GM23338 (cell line): ENCODE results near the gene TAGAP. TPM values are rescaled to one million over a fixed set of nuclear protein-coding genes. Genes with fewer than 3 reads are reported as not detected.

ENCODE experiments used
- ATAC-seq: fragments of 200-7000 bp; cut with Tn5 transposase; 3 replicates; pipeline ENCODE4 v1.9.1; 2020
- DNase-seq: peaks from one replicate; pipeline ENCODE4 v3.0.0-alpha.2; 2015; ENCODE audit warnings: low spot score
- H2AFZ ChIP-seq: fragments of 200-600 bp; sonication (generic); 2 replicates; pipeline ENCODE4 v1.8.0; 2016; ENCODE audit warnings: antibody characterized with exemption, mild to moderate bottlenecking, moderate library complexity
- H3F3A ChIP-seq: fragments of 200-600 bp; sonication (generic); replicated peaks from 2 replicates; pipeline ENCODE4 v1.8.0; 2017; ENCODE audit warnings: antibody characterized with exemption, mixed run types, low read depth
- H3K27ac ChIP-seq: fragments of 200-600 bp; sonication (generic); 2 replicates; pipeline ENCODE4 v1.6.1; 2016; ENCODE audit warnings: low read depth
- H3K27me3 ChIP-seq: fragments of 200-600 bp; sonication (generic); 2 replicates; pipeline ENCODE4 v1.8.0; 2016; ENCODE audit warnings: mild to moderate bottlenecking, mixed run types, moderate library complexity; ENCODE audit not compliant: insufficient read depth
- H3K36me3 ChIP-seq: fragments of 200-600 bp; sonication (generic); 2 replicates; pipeline ENCODE4 v1.8.0; 2016; ENCODE audit warnings: mild to moderate bottlenecking; ENCODE audit not compliant: insufficient read depth
- H3K4me1 ChIP-seq: fragments of 200-600 bp; sonication (generic); 2 replicates; pipeline ENCODE4 v1.8.0; 2016; ENCODE audit warnings: mild to moderate bottlenecking, moderate library complexity; ENCODE audit not compliant: insufficient read depth
- H3K4me2 ChIP-seq: fragments of 200-600 bp; sonication (generic); 2 replicates; pipeline ENCODE4 v1.7.1; 2017; ENCODE audit warnings: mixed run types
- H3K4me3 ChIP-seq: fragments of 200-600 bp; sonication (generic); 2 replicates; pipeline ENCODE4 v1.6.1; 2016; ENCODE audit warnings: mixed run types
- H3K79me2 ChIP-seq: fragments of 200-600 bp; sonication (generic); replicated peaks from 2 replicates; pipeline ENCODE4 v1.8.0; 2017; ENCODE audit warnings: mild to moderate bottlenecking; ENCODE audit not compliant: insufficient read depth
- H3K9me2 ChIP-seq: fragments of 200-600 bp; sonication (generic); 2 replicates; pipeline ENCODE4 v1.8.0; 2017; ENCODE audit not compliant: insufficient read depth
- H4K20me1 ChIP-seq: fragments of 200-600 bp; sonication (generic); replicated peaks from 2 replicates; pipeline ENCODE4 v1.8.0; 2017; ENCODE audit warnings: mild to moderate bottlenecking; ENCODE audit not compliant: insufficient read depth
- H3K27ac Mint-ChIP-seq: 2 replicates; pipeline ENCODE4 v1.8.0; 2020; ENCODE audit warnings: inconsistent platforms, mild to moderate bottlenecking, moderate library complexity, mixed read lengths
- H3K27me3 Mint-ChIP-seq: 3 replicates; pipeline ENCODE4 v1.8.0; 2022; ENCODE audit warnings: low read depth, mild to moderate bottlenecking, moderate library complexity, mixed read lengths, inconsistent platforms; ENCODE audit not compliant: insufficient read depth, poor library complexity
- H3K36me3 Mint-ChIP-seq: 3 replicates; pipeline ENCODE4 v1.8.0; 2021; ENCODE audit warnings: low read depth, mild to moderate bottlenecking, inconsistent platforms, moderate library complexity, mixed read lengths
- H3K4me1 Mint-ChIP-seq: 3 replicates; pipeline ENCODE4 v1.8.0; 2020; ENCODE audit warnings: mild to moderate bottlenecking, inconsistent platforms, mixed read lengths
- H3K4me3 Mint-ChIP-seq: 3 replicates; pipeline ENCODE4 v1.8.0; 2021; ENCODE audit warnings: moderate library complexity, mild to moderate bottlenecking, inconsistent platforms, mixed read lengths
- H3K9me3 Mint-ChIP-seq: 3 replicates; pipeline ENCODE4 v1.8.0; 2020; ENCODE audit warnings: moderate library complexity, mild to moderate bottlenecking, inconsistent platforms, mixed read lengths
- EZH2 ChIP-seq: fragments of 200-600 bp; sonication (generic); IDR thresholded peaks from one replicate; pipeline ENCODE4 v1.8.0; 2017; ENCODE audit warnings: antibody characterized with exemption, mild to moderate bottlenecking, low read depth; ENCODE audit not compliant: unreplicated experiment
- EZH2phosphoT487 ChIP-seq: fragments of 200-600 bp; sonication (generic); IDR thresholded peaks from one replicate; pipeline ENCODE4 v1.8.1; 2018; ENCODE audit warnings: antibody characterized with exemption; ENCODE audit not compliant: unreplicated experiment
- JUNB ChIP-seq: IDR thresholded peaks from one replicate; pipeline ENCODE4 v1.6.1; 2016; ENCODE audit warnings: antibody characterized with exemption; ENCODE audit not compliant: unreplicated experiment
- ZNF331 ChIP-seq: fragments of 250-450 bp; sonication (Bioruptor Pico); IDR thresholded peaks from 2 replicates; pipeline ENCODE4 v1.5.0; 2020; ENCODE audit warnings: low read depth, mild to moderate bottlenecking, moderate library complexity
- polyA plus RNA-seq: library from polyadenylated mRNA; unstranded; fragments of >200 nt; fragmentation: Nextera tagmentation; extraction: Ambion mirVana; gene quantifications from 2 replicates; pipeline ENCODE4 v1.2.1, GENCODE V29; 2016
- total RNA-seq: library from RNA; depleted of rRNA; stranded (reverse); fragments of >200 nt; shearing (Covaris generic); gene quantifications from 2 replicates; pipeline ENCODE4 v1.2.3, GENCODE V29; 2014
- TF ChIP-seq, protein P1 (sequence below): fragments of 250-450 bp; sonication (Bioruptor Pico); IDR thresholded peaks from 2 replicates; pipeline ENCODE4 v1.5.0; 2020; ENCODE audit warnings: mild to moderate bottlenecking, moderate library complexity

Gene TAGAP
- total and polyA plus RNA-seq, 2 experiments from 2014 or later, result not detected

DNA sequence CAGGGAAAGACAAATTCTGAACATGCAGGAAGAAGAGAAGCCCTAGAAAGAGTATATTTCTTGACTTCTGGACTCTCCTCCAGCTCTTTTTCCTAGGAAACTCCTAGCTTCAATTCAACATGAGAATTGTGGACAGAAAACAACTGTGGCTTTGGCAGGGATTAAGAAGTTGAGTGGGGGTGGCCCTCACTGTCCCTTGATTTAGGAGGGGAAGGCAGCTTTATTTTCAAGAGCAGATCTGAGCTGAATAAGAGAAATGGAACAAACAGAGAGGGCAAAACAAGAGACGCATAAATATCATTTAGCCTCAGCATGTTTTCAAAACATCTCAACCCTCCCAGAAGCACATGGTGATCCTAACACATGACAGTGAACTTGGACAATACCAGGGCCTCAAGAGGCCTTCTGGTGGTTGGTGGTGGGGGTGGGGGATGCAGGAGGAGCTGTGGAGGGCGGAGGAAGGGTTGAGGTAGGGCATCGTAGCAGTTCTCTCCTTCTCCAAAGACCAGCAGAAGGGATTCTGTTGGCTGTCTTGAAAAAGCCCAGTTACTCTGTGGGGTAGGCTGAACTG, 21.1 kb upstream of the TAGAP start (continued):
- no peak for TF ChIP-seq EZH2
- TF ChIP-seq, protein P1, sequence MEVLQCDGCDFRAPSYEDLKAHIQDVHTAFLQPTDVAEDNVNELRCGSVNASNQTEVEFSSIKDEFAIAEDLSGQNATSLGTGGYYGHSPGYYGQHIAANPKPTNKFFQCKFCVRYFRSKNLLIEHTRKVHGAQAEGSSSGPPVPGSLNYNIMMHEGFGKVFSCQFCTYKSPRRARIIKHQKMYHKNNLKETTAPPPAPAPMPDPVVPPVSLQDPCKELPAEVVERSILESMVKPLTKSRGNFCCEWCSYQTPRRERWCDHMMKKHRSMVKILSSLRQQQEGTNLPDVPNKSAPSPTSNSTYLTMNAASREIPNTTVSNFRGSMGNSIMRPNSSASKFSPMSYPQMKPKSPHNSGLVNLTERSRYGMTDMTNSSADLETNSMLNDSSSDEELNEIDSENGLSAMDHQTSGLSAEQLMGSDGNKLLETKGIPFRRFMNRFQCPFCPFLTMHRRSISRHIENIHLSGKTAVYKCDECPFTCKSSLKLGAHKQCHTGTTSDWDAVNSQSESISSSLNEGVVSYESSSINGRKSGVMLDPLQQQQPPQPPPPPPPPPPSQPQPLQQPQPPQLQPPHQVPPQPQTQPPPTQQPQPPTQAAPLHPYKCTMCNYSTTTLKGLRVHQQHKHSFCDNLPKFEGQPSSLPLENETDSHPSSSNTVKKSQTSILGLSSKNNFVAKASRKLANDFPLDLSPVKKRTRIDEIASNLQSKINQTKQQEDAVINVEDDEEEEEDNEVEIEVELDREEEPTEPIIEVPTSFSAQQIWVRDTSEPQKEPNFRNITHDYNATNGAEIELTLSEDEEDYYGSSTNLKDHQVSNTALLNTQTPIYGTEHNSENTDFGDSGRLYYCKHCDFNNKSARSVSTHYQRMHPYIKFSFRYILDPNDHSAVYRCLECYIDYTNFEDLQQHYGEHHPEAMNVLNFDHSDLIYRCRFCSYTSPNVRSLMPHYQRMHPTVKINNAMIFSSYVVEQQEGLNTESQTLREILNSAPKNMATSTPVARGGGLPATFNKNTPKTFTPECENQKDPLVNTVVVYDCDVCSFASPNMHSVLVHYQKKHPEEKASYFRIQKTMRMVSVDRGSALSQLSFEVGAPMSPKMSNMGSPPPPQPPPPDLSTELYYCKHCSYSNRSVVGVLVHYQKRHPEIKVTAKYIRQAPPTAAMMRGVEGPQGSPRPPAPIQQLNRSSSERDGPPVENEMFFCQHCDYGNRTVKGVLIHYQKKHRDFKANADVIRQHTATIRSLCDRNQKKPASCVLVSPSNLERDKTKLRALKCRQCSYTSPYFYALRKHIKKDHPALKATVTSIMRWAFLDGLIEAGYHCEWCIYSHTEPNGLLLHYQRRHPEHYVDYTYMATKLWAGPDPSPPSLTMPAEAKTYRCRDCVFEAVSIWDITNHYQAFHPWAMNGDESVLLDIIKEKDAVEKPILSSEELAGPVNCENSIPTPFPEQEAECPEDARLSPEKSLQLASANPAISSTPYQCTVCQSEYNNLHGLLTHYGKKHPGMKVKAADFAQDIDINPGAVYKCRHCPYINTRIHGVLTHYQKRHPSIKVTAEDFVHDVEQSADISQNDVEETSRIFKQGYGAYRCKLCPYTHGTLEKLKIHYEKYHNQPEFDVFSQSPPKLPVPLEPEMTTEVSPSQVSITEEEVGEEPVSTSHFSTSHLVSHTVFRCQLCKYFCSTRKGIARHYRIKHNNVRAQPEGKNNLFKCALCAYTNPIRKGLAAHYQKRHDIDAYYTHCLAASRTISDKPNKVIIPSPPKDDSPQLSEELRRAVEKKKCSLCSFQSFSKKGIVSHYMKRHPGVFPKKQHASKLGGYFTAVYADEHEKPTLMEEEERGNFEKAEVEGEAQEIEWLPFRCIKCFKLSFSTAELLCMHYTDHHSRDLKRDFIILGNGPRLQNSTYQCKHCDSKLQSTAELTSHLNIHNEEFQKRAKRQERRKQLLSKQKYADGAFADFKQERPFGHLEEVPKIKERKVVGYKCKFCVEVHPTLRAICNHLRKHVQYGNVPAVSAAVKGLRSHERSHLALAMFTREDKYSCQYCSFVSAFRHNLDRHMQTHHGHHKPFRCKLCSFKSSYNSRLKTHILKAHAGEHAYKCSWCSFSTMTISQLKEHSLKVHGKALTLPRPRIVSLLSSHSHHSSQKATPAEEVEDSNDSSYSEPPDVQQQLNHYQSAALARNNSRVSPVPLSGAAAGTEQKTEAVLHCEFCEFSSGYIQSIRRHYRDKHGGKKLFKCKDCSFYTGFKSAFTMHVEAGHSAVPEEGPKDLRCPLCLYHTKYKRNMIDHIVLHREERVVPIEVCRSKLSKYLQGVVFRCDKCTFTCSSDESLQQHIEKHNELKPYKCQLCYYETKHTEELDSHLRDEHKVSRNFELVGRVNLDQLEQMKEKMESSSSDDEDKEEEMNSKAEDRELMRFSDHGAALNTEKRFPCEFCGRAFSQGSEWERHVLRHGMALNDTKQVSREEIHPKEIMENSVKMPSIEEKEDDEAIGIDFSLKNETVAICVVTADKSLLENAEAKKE (CRISPR knock-in tag), result no peak

DNA sequence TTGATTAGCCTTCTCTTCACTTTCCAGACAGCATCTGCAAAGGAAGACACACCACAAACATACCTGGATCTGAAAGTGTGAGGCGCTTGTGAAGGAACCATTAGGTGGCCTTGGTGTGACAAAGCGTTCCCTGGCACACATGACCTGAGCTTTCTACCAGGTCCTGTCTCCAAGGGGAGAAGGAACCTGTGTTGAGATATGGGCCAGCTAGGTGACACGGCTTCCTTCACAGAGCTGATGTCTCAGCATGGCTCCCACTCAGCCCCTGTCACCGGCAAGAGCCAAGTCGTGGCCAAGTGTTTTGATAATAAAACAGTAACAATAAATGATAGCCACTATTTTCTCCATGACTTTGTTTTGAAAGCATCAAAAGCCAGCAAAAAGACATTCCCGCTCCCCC, 20.3 kb upstream of the TAGAP start:
- peaks cover 11% of the 10 kb centered on the region for H3K4me1 ChIP-seq
- no peaks in the 10 kb centered on the region for H3K36me3 Mint-ChIP-seq
- H4K20me1 ChIP-seq, result no peaks in the 10 kb centered on the region
- H3F3A ChIP-seq, result 0 out of 2 replicates have a peak, but pooled peaks cover 3% of the 10 kb centered on the region
- H3K4me1 Mint-ChIP-seq, result peaks cover 15% of the 10 kb centered on the region
- DNase-seq (no peak), ATAC-seq (no peak)
- no peaks in the 10 kb centered on the region; the same call in 1 of the 2 replicates for H3K36me3 ChIP-seq
- no peak overlapping the region for H3K4me2 ChIP-seq
- H3K27ac ChIP-seq, result no peak overlapping the region
- H3K4me3 Mint-ChIP-seq, result no peak overlapping the region
- no peaks in the 10 kb centered on the region for H3K9me3 Mint-ChIP-seq
- no peak overlapping the region for H3K4me3 ChIP-seq
- peaks cover 12% of the 10 kb centered on the region for H3K27me3 ChIP-seq
- H3K27me3 Mint-ChIP-seq, result peaks cover 8% of the 10 kb centered on the region
- no peak overlapping the region for H2AFZ ChIP-seq
- TF ChIP-seq, protein P1 (CRISPR knock-in tag), result no peak
- no peak for TF ChIP-seq JUNB
- TF ChIP-seq EZH2phosphoT487, result no peak
- TF ChIP-seq ZNF331 (CRISPR knock-in tag), result no peak
- no peaks in the 10 kb centered on the region for H3K79me2 ChIP-seq
- H3K27ac Mint-ChIP-seq, result no peak overlapping the region
- peaks cover 5% of the 10 kb centered on the region; the same call in 1 of the 2 replicates for H3K9me2 ChIP-seq
